IMR-90 (cell line): ENCODE results near the gene GNAT2. TPM values are rescaled to one million over a fixed set of nuclear protein-coding genes. Genes with fewer than 3 reads are reported as not detected.
A peak's percentile ranks its signal among the peaks of the same experiment; 100 is the strongest.

Experiments used
- ATAC-seq: fragments of 200-7000 bp; cut with Tn5 transposase; 2 replicates; pipeline ENCODE4 v1.9.1; 2020; ENCODE audit warnings: low read depth, mild to moderate bottlenecking, moderate library complexity
- BruUV-seq: library from RNA; stranded (reverse); fragments of 400-500 nt; replicated peaks from 2 replicates; lab custom pipeline; 2021; lab: Mats Ljungman, UMichigan
- CTCF ChIA-PET: fragments of 300-600 bp; formaldehyde crosslinking; extraction: SDS; loops from one replicate; lab custom pipeline; 2021; ENCODE audit warnings: antibody characterized with exemption; lab: Yijun Ruan, JAX
- POLR2A ChIA-PET: fragments of 300-600 bp; sonication (Branson Sonifier 250); formaldehyde crosslinking; loops from one replicate; lab custom pipeline; 2022; ENCODE audit warnings: antibody characterized with exemption; ENCODE audit not compliant: unreplicated experiment; lab: Charles Lee
- DNase-seq: peaks from one replicate; pipeline ENCODE4 v3.0.0; 2013
- H2AFZ ChIP-seq: replicated peaks from 2 replicates; pipeline ENCODE3; 2013; ENCODE audit warnings: low read length, mild to moderate bottlenecking; ENCODE audit not compliant: poor library complexity
- H2AK5ac ChIP-seq: 2 replicates; pipeline ENCODE4 v1.6.1; 2013; ENCODE audit warnings: low read depth, low read length, inconsistent platforms
- H2AK9ac ChIP-seq: replicated peaks from 2 replicates; pipeline ENCODE3; 2013; ENCODE audit warnings: mild to moderate bottlenecking, low read depth, low read length, moderate library complexity; ENCODE audit not compliant: poor library complexity
- H2BK120ac ChIP-seq: 2 replicates; pipeline ENCODE4 v1.6.1; 2013; ENCODE audit warnings: low read depth, low read length, inconsistent platforms
- H2BK15ac ChIP-seq: 3 replicates; pipeline ENCODE4 v1.6.1; 2013; ENCODE audit warnings: low read depth, low read length, inconsistent platforms
- H2BK20ac ChIP-seq: 2 replicates; pipeline ENCODE4 v1.6.1; 2013; ENCODE audit warnings: low read depth, mild to moderate bottlenecking, inconsistent platforms, low read length, moderate library complexity
- H2BK5ac ChIP-seq: 2 replicates; pipeline ENCODE4 v1.6.1; 2013; ENCODE audit warnings: mild to moderate bottlenecking, low read depth, low read length, inconsistent platforms; ENCODE audit not compliant: poor library complexity, severe bottlenecking
- H3K14ac ChIP-seq: replicated peaks from 2 replicates; pipeline ENCODE4 v1.6.1; 2013; ENCODE audit warnings: low read depth, low read length, inconsistent platforms
- H3K18ac ChIP-seq: 2 replicates; pipeline ENCODE4 v1.6.1; 2013; ENCODE audit warnings: low read depth, low read length, control low read depth
- H3K23ac ChIP-seq: 2 replicates; pipeline ENCODE4 v1.6.1; 2013; ENCODE audit warnings: low read depth, low read length, inconsistent platforms
- H3K27ac ChIP-seq: 2 replicates; pipeline ENCODE4 v1.5.1; 2013; ENCODE audit warnings: mild to moderate bottlenecking, control low read depth, low read length; ENCODE audit not compliant: insufficient read depth
- H3K27me3 ChIP-seq: 2 replicates; pipeline ENCODE4 v1.6.1; 2013; ENCODE audit warnings: low read length; ENCODE audit not compliant: control insufficient read depth, insufficient read depth
- H3K36me3 ChIP-seq: 2 replicates; pipeline ENCODE4 v1.6.1; 2013; ENCODE audit warnings: low read length, mixed read lengths; ENCODE audit not compliant: control insufficient read depth, insufficient read depth
- H3K4ac ChIP-seq: 2 replicates; pipeline ENCODE4 v1.6.1; 2013; ENCODE audit warnings: low read depth, low read length, inconsistent platforms
- H3K4me1 ChIP-seq: 2 replicates; pipeline ENCODE4 v1.6.1; 2013; ENCODE audit warnings: low read length, mixed read lengths; ENCODE audit not compliant: control insufficient read depth, insufficient read depth
- H3K4me2 ChIP-seq: 2 replicates; pipeline ENCODE4 v1.6.1; 2013; ENCODE audit warnings: low read depth, mild to moderate bottlenecking, control low read depth, low read length, moderate library complexity
- H3K4me3 ChIP-seq: 2 replicates; pipeline ENCODE4 v1.5.1; 2013; ENCODE audit warnings: low read depth, mild to moderate bottlenecking, control low read depth, low read length, moderate library complexity; ENCODE audit not compliant: insufficient read depth
- H3K56ac ChIP-seq: 2 replicates; pipeline ENCODE4 v1.6.1; 2013; ENCODE audit warnings: low read length, inconsistent platforms; ENCODE audit not compliant: insufficient read depth; ENCODE audit errors: extremely low read depth
- H3K79me1 ChIP-seq, 2 experiments: 2 replicates each; pipeline ENCODE4 v1.6.1; 2013; ENCODE audit warnings: low read length in 2 of 2, inconsistent platforms in 1 of 2, low read depth in 1 of 2
- H3K9ac ChIP-seq: 2 replicates; pipeline ENCODE4 v1.6.1; 2013; ENCODE audit warnings: low read depth, low read length, control low read depth
- H3K9me1 ChIP-seq: 2 replicates; pipeline ENCODE4 v1.6.1; 2013; ENCODE audit warnings: low read length, inconsistent platforms; ENCODE audit not compliant: insufficient read depth
- H3K9me3 ChIP-seq: 2 replicates; pipeline ENCODE4 v1.6.1; 2013; ENCODE audit warnings: low read length; ENCODE audit not compliant: control insufficient read depth, insufficient read depth
- H4K20me1 ChIP-seq: 2 replicates; pipeline ENCODE4 v1.6.1; 2013; ENCODE audit warnings: low read length, inconsistent platforms; ENCODE audit not compliant: insufficient read depth
- H4K5ac ChIP-seq: 2 replicates; pipeline ENCODE4 v1.6.1; 2013; ENCODE audit warnings: mild to moderate bottlenecking, low read depth, low read length, control low read depth
- H4K8ac ChIP-seq, 2 experiments: 2 replicates each; pipeline ENCODE4 v1.6.1; 2013; ENCODE audit warnings: low read depth in 2 of 2, low read length in 2 of 2, control low read depth in 1 of 2, inconsistent platforms in 1 of 2
- H4K91ac ChIP-seq: 2 replicates; pipeline ENCODE4 v1.6.1; 2013; ENCODE audit warnings: low read depth, low read length, inconsistent platforms; ENCODE audit not compliant: insufficient read depth
- BHLHE40 ChIP-seq: fragments of 150-350 bp; IDR thresholded peaks from 2 replicates; pipeline ENCODE4 v1.6.1; 2016; ENCODE audit warnings: mild to moderate bottlenecking, low read depth, low read length
- CEBPB ChIP-seq: IDR thresholded peaks from 2 replicates; pipeline ENCODE4 v1.6.1; 2012; ENCODE audit warnings: low read depth, low read length, improper control_type of control experiment
- WGBS, 2 experiments: methylation state at CpG; one replicate each; pipeline versions ENCODE4 v1.1.5 to v1.1.7; 2013; ENCODE audit warnings: missing lambda C conversion rate in 2 of 2; ENCODE audit not compliant: insufficient read length in 1 of 2; ENCODE audit errors: extremely low coverage in 2 of 2; 5-methylcytosine and 5-hydroxymethylcytosine counted together
- dilution Hi-C: fragments of 300-500 bp; cut with HindIII; formaldehyde crosslinking; loops from one replicate; pipeline ENCODE4 v1.14.3; 2018; ENCODE audit warnings: low sequenced_read_pairs; ENCODE audit not compliant: unreplicated experiment
- in situ Hi-C: fragments of 300-500 bp; cut with MboI; formaldehyde crosslinking; loops from 3 replicates; pipeline ENCODE4 v1.14.3; 2019; ENCODE audit warnings: low sequenced_read_pairs, inconsistent platforms, mixed read lengths
- intact Hi-C: fragments of 100-400 bp; cut with micrococcal nuclease; formaldehyde crosslinking; loops from 2 replicates; pipeline ENCODE4 v1.10.0; 2022
- polyA plus RNA-seq, 3 experiments: library from polyadenylated mRNA; depleted of rRNA; stranded (reverse); fragments of >200 nt; gene quantifications; 2 replicates each; pipeline ENCODE4 v1.2.3, GENCODE V29; 2012; ENCODE audit warnings: low replicate concordance in 1 of 3
- total RNA-seq: library from RNA; depleted of rRNA; stranded (reverse); fragments of >200 nt; gene quantifications from 2 replicates; pipeline ENCODE4 v1.2.3, GENCODE V29; 2012

GNAT2 gene
- total and polyA plus RNA-seq, 2 of the 4 experiments (the other 2 are of a cell fraction), result 0.17 to 0.36 TPM

GRCh38 chr1:109611308-109611990, 8.0 kb downstream of the GNAT2 start:
- no peak for ATAC-seq
- no peak overlapping the region for H2AFZ ChIP-seq
- DNase-seq, result no peak
- peaks cover 41% of the 10 kb centered on the region for H3K9me1 ChIP-seq
- no peak overlapping the region for H3K56ac ChIP-seq
- no peak overlapping the region for H3K9ac ChIP-seq
- intact Hi-C loops, result no loop called here
- in situ Hi-C loops, result no loop called here
- H2BK15ac ChIP-seq, result no peak overlapping the region; the same call in 2 of the 3 replicates
- POLR2A ChIA-PET, result interaction anchor here (0.6 to 1.0 kb wide), 2 partner anchors 16 to 319 kb away, joined by 3 read pairs; no protein-coding TSS in a partner anchor
- dilution Hi-C loops, result no loop called here
- H3K4me3 ChIP-seq, result no peak overlapping the region
- no peak overlapping the region for H2BK5ac ChIP-seq
- BruUV-seq, result no TSS peak
- no peak overlapping the region for H4K5ac ChIP-seq
- H3K23ac ChIP-seq, result no peak overlapping the region
- TF ChIP-seq BHLHE40 (no peak), CEBPB (no peak)
- no peaks in the 10 kb centered on the region for H3K9me3 ChIP-seq
- H3K36me3 ChIP-seq, result no peaks in the 10 kb centered on the region
- no CpG with 5 or more reads among the region's 13 CpGs for WGBS, 2 experiments
- peaks cover 16% of the 10 kb centered on the region for H3K4me1 ChIP-seq
- H4K91ac ChIP-seq, result no peak overlapping the region; the same call in 1 of the 2 replicates
- H2AK9ac ChIP-seq, result no peak overlapping the region
- peaks cover 0 to 47% of the 10 kb centered on the region in 2 experiments; a peak in 2 of 4 replicates for H3K79me1 ChIP-seq
- no peaks in the 10 kb centered on the region for H4K20me1 ChIP-seq
- H3K4ac ChIP-seq, result no peak overlapping the region
- CTCF ChIA-PET, result interaction anchor here (0.7 kb wide), 1 partner anchor 14 kb away, joined by 5 read pairs; no protein-coding TSS in a partner anchor
- H3K27me3 ChIP-seq, result no peaks in the 10 kb centered on the region
- H3K4me2 ChIP-seq, result no peak overlapping the region
- no peak overlapping the region for H4K8ac ChIP-seq
- H2BK20ac ChIP-seq, result no peak overlapping the region
- no peak overlapping the region for H3K27ac ChIP-seq
- H2AK5ac ChIP-seq, result peak overlapping the region; percentile 47; the same call in 1 of the 2 replicates
- H3K18ac ChIP-seq, result peak overlapping the region; percentile 6; the same call in 1 of the 2 replicates
- H3K14ac ChIP-seq, result 0 out of 2 replicates have a peak overlapping the region, but pooled peaks have one; percentile 52
- H2BK120ac ChIP-seq, result no peak overlapping the region
